Mucosa of descending colon (tissue), 3 donors: Measurements from ENCODE around the gene PSKH1. TPM values are rescaled to one million over a fixed set of nuclear protein-coding genes. Genes with fewer than 3 reads are reported as not detected.
"Not testable (repeated sequence)": the region's sequence is repeated elsewhere in the genome, so short reads cannot be mapped to it uniquely, and the experiment has no call there.

ENCODE experiments used
- ATAC-seq: fragments of 200-7000 bp; cut with Tn5 transposase; one replicate; pipeline ENCODE4 v1.9.1; 2020; ENCODE audit warnings: mild to moderate bottlenecking, moderate library complexity
- DNase-seq, 3 donors: peaks; one replicate each; pipeline ENCODE4 v3.0.0-alpha.2; 2020
- H3K36me3 ChIP-seq: fragments of 200-600 bp; one replicate; pipeline ENCODE4 v1.8.0; 2021; ENCODE audit warnings: low read depth, mild to moderate bottlenecking
- H3K4me1 ChIP-seq: fragments of 200-600 bp; one replicate; pipeline ENCODE4 v1.8.0; 2021; ENCODE audit warnings: low read depth, mild to moderate bottlenecking
- H3K4me3 ChIP-seq: fragments of 200-600 bp; one replicate; pipeline ENCODE4 v1.8.0; 2021; ENCODE audit warnings: mild to moderate bottlenecking
- H3K9me3 ChIP-seq: fragments of 200-600 bp; one replicate; pipeline ENCODE4 v1.8.0; 2021; ENCODE audit warnings: mild to moderate bottlenecking
- CTCF ChIP-seq: fragments of 200-600 bp; IDR thresholded peaks from one replicate; pipeline ENCODE4 v1.8.0; 2022; ENCODE audit warnings: antibody characterized with exemption, mild to moderate bottlenecking
- intact Hi-C, 2 donors: fragments of 100-400 bp; cut with DNase I in 1 of 2; cut with micrococcal nuclease in 1 of 2; formaldehyde crosslinking; loops; one replicate each; pipeline versions ENCODE4 v1.11.0 to v1.11.1; 2022; cut with DNase I, micrococcal nuclease
- total RNA-seq, 3 donors: library from RNA; stranded (reverse); fragmentation: NEBNext Ultra II Directional in 2 of 3; extraction: Animal tissue kit (Norgen Biotek cat#: 25700) in 2 of 3; gene quantifications; one replicate each; pipeline versions ENCODE4 v1.2.1 to v1.2.4, GENCODE V29; 2021 to 2023
- donor health status: DM: no; HTN: no; CAD: no; lungs with moderate emphysema.
- donor health status: DM: no; HTN: no; CAD: no.
- donor health status: DM: no; HTN: yes; CAD: no.

The PSKH1 gene
- total RNA-seq, 3 donors from 2014 or later = 33.8 to 43.3 (median 38.1) TPM

DNA sequence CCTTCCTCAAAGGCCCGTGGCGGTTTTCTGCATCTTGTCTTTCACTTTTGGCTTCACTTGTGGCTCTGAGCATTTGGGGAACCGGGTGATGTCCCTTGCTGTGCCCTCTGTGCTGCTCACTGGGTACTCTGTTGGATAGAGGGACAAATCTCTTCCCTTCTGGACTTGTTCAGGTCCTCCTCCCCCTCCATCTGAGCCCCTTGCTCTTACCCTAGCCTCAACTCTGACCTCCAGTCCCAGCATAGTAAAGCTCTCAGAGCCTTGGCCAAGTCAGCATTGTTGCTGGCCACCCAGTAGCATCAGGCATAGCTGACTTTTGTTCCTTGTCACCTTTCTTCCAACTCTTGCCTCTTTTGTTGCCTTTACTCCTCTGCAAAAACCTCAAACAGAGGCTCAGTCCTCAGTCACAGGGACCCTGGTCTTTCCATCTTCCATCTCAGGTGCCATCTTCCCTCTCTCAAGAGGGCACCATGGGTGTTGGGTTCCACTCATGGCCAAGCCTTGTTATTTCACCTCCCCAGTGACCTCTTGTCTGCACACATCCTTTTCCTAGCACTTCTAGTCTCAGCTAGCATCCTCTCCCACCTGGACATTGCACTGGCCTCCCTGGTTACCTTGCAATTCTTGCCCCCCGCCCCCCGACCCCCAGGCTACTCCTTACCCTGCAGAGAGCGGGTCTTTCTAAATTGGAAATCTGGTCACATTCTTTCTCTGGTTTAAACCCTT, 44.0 kb downstream of the PSKH1 start:
- Histone ChIP-seq H3K36me3 (no peaks in the 10 kb centered on the region), H3K4me3 (peak overlapping the region; percentile 90), H3K4me1 (peaks cover 22% of the 10 kb centered on the region), H3K9me3 (no peaks in the 10 kb centered on the region)
- no peak for TF ChIP-seq CTCF
- DNase-seq = no peak
- ATAC-seq = no peak
- intact Hi-C loops = loop anchor here in 1 of 2 donors (10.0 kb wide), 1 partner anchor 52 kb away; the partner anchor contains the start of gene NRN1L

DNA sequence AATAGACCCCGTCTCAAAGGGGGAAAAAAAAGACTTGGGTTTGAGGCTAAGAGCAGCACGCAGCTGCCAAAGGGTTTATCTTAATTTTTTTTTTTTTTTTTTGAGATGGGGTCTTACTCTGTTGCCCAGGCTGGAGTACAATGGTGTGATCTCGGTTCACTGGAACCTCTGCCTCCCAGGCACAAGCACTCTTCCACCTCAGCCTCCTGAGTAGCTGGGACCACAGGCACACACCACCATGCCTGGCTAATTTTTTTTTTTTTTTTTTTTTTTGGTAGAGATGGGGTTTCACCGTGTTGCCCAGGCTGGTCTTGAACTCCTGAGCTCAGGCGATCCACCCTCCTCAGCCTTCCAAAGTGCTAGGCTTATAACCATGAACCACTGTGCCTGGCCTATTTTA, 44.7 kb downstream of the PSKH1 start:
- intact Hi-C loops = loop anchor here in 1 of 2 donors (10.0 kb wide), 1 partner anchor 53 kb away; the partner anchor contains the start of gene NRN1L
- not testable (repeated sequence) for ATAC-seq, H3K9me3 ChIP-seq, H3K36me3 ChIP-seq, H3K4me3 ChIP-seq, DNase-seq
- H3K4me1 ChIP-seq = peaks cover 22% of the 10 kb centered on the region

GRCh38 chr16:67939507-67940445, 46.7 kb downstream of the PSKH1 start:
- no peaks in the 10 kb centered on the region for H3K9me3 ChIP-seq
- H3K36me3 ChIP-seq = no peaks in the 10 kb centered on the region
- H3K4me3 ChIP-seq = no peak overlapping the region
- ATAC-seq = no peak
- no peak for TF ChIP-seq CTCF
- H3K4me1 ChIP-seq = peaks cover 21% of the 10 kb centered on the region
- intact Hi-C loops = loop anchor here in 1 of 2 donors (10.0 kb wide), 1 partner anchor 55 kb away; the partner anchor contains the start of gene NRN1L
- DNase-seq = peak; percentile 73 to 83 (median 80)

GRCh38 chr16:67940446-67941089, 47.5 kb downstream of the PSKH1 start:
- DNase-seq = no peak
- Histone ChIP-seq H3K36me3 (no peaks in the 10 kb centered on the region), H3K4me3 (no peak overlapping the region), H3K4me1 (peaks cover 15% of the 10 kb centered on the region), H3K9me3 (no peaks in the 10 kb centered on the region)
- intact Hi-C loops = no loop called here
- TF ChIP-seq CTCF = no peak
- ATAC-seq = no peak

DNA sequence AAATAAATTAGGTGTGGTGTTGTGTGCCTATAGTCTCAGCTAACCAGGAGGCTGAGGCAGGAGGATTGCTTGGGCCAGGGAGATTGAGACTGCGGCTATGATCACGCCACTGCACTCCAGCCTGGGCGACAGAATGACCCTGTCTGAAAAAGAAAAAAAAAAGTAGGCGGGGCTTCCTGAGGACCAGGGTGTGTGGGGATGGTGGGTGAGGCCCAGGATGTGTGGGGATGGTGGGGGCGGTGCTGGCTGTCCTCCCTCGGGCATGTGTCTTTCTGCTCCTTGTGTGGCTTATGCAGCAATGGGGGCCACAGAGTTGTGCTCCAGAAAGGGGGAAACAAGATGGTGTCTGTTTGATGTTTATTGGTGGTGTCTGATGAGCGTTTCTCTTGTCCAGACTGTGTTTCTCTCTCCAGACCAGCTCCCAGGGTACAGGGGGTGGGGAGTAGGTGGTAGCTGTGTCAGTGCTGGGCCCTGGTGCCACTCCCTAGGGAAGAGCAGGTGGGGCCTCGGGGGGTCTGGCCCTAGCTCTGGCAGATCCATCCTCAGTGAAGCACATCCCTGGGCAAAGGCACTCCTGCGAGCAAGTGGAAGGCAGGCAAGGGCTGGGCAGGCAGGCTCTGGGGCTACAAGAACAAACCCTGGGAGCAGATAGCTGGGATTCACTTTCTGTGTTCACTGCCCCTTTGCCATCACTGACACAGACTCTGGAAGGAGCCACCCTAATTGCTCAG, 48.6 kb downstream of the PSKH1 start:
- intact Hi-C loops = no loop called here
- Histone ChIP-seq H3K4me1 (peaks cover 15% of the 10 kb centered on the region), H3K4me3 (no peak overlapping the region), H3K9me3 (no peaks in the 10 kb centered on the region), H3K36me3 (no peaks in the 10 kb centered on the region)
- no peak for DNase-seq
- no peak for TF ChIP-seq CTCF
- no peak for ATAC-seq
